ENCODE results near the gene CFAP44. TPM values are rescaled to one million over a fixed set of nuclear protein-coding genes. Genes with fewer than 3 reads are reported as not detected.
A peak's percentile ranks its signal among the peaks of the same experiment; 100 is the strongest.

The CFAP44 gene, protein sequence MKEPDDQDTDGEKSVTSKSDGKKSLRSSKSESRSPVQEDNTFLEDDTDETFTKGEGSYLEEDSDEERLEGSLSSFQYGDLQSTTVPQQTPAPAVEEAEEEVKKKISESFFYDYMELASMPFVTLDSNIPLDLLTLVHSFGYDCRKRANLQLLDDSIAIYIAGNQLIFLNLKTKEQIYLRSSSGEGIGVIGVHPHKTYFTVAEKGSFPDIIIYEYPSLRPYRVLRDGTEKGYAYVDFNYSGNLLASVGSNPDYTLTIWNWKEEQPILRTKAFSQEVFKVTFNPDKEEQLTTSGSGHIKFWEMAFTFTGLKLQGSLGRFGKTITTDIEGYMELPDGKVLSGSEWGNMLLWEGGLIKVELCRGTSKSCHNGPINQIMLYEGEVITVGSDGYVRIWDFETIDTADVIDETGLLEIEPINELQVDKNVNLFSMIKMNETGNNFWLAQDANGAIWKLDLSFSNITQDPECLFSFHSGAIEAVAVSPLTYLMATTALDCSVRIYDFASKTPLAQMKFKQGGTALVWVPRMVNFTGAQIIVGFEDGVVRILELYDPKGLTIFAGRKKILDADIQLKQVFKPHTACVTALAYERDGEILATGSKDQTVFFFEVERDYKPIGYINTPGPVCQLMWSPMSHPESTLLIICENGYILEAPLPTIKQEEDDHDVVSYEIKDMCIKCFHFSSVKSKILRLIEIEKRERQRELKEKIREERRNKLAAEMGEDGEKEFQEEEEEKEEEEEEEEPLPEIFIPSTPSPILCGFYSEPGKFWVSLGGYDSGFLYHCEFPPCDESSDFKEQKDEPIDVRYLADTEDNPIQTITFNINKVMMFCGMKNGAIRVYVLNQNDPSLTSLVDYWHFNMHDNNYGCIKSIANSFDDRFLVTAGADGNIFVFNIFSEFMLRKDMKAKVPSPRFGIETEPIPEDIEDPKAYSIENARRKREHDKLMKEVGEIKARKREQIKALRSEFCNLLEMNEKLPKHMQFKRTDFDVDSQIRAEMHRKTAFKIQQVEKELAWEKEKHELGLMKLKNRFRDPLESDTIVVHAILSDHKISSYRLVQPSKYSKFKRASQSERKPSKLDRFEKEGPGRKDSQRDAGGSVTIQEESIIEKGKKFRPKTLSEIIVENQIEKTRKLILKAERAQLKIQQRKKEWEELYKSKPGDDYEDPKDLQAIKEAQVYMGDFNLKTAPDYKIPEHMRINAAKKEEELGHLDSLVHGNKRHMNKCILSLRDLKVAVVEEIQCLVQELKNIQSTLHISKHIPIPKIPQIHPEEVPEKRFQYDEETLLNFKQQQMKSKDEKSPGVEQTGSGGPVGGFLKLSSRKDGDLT (N-terminal part only)
- total RNA-seq (10 to 100 TPM; 14.1 to 38.1 TPM), polyA plus RNA-seq (1 to 10 TPM; 3.7 to 6.7 TPM)
- long read RNA-seq, donor 1, partial matches to known transcripts, result 0 of 1 reads
- long read RNA-seq, donor 1, other reads (novel, unspliced or antisense), result 0 of 1 reads
- long read RNA-seq, donor 2, result 0 reads
- long read RNA-seq, donor 3, result 0 reads
- long read RNA-seq, donor 4, result 0 reads
- long read RNA-seq, donor 5, result 0 reads

DNA sequence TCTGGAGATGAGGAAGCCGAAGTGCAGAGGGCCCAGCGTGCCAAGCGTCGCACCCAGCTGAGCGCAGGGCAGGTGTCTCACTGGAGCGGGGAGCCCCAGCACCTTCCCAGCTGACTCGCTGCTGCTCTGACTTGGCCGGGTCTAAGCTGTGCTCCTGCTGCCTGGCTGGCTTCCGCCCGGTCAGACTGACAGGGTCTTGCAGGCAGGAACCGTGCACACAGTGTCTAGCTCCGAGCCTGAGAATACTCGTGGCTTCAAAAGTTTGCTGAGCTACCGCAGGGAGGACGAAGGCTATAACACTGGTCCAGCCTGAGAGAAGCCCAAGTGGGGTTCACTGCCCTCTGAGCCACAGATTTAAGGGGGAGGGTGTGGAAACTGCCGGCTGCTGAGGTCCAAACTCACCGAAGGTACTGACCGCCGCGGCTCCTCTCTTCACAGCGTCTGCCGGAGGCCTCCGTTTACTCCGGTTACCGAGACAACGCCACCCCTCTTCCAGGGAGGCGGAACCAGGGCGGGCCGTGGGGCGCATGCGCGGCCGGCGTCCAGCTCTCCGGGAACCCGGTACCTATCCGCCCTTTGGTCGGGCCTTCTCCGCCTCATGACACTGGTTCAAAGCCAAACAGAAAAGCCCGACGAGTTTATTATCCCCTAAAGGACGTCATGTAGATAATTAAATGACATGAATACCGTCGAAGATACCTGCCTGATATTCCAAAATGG is at the start of gene CFAP44:
CFAP44 (minus strand) TSS at position 443 of the 720 bp plus-strand sequence. CDS start 7,829 bp downstream, outside the sequence.
- H3K9ac ChIP-seq (ENCODE audit: insufficient read depth in 1 of 2, low read length in 2 of 2), result peak within 1 kb of the TSS; percentile 27 to 82
- peak; percentile 75 for ATAC-seq (ENCODE audit: insufficient read depth, low FRiP score)

DNA sequence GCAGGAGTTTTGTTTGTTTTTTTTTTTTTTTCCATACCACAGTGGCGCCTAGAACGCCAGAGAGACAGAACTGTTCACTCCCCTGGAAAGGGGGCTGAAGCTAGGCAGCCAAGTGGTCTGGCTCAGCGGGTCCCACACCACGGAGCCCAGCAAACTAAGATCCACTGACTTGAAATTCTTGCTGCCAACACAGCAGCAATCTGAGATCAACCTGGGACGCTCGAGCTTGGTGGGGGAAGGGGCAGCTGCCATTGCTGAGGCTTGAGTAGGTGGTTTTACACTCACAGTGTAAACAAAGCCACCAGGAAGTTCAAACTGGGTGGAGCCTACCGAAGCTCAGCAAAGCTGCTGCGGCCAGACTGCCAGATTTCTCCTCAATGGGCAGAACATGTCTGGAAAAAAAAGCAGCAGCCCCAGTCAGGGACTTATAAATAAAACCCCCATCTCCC is 43.9 kb upstream of the CFAP44 start:
- H3K27ac ChIP-seq (ENCODE audit: low read depth in 1 of 2, low read length in 1 of 2), result no peak overlapping the region
- no peaks in the 10 kb centered on the region for H3K9me3 ChIP-seq (ENCODE audit: control insufficient read depth in 4 of 4, insufficient read depth in 3 of 4, low read length in 3 of 4)
- WGBS, 2 donors, result 71 to 87% methylated on average over 8 of the region's 8 CpGs
- no peak overlapping the region for H3K4me3 ChIP-seq
- H3K27me3 ChIP-seq (ENCODE audit: control insufficient read depth in 3 of 3, insufficient read depth in 3 of 3, low read length in 2 of 3), result no peaks in the 10 kb centered on the region
- TF ChIP-seq, protein P1, sequence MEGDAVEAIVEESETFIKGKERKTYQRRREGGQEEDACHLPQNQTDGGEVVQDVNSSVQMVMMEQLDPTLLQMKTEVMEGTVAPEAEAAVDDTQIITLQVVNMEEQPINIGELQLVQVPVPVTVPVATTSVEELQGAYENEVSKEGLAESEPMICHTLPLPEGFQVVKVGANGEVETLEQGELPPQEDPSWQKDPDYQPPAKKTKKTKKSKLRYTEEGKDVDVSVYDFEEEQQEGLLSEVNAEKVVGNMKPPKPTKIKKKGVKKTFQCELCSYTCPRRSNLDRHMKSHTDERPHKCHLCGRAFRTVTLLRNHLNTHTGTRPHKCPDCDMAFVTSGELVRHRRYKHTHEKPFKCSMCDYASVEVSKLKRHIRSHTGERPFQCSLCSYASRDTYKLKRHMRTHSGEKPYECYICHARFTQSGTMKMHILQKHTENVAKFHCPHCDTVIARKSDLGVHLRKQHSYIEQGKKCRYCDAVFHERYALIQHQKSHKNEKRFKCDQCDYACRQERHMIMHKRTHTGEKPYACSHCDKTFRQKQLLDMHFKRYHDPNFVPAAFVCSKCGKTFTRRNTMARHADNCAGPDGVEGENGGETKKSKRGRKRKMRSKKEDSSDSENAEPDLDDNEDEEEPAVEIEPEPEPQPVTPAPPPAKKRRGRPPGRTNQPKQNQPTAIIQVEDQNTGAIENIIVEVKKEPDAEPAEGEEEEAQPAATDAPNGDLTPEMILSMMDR (IDR thresholded peaks at IDR 0.05; ENCODE audit: control extremely low read depth, extremely low read depth), result no peak
- H3K36me3 ChIP-seq (ENCODE audit: control insufficient read depth in 4 of 4, insufficient read depth in 4 of 4, low read length in 4 of 4), result peaks cover 0 to 12% (median 7%) of the 10 kb centered on the region in 4 donors
- DNase-seq (peak in 2 of 3 donors; percentile 16 to 17), ATAC-seq (ENCODE audit: insufficient read depth, low FRiP score) (peak; percentile 34)
- H3K4me1 ChIP-seq (ENCODE audit: control insufficient read depth in 5 of 5, insufficient read depth in 5 of 5, low read length in 5 of 5), result no peaks in the 10 kb centered on the region
- no peak overlapping the region for H3K9ac ChIP-seq (ENCODE audit: insufficient read depth in 1 of 2, low read length in 2 of 2)

More for the DNA sequence above, at the start of gene CFAP44:
- H3K27me3 ChIP-seq (ENCODE audit: control insufficient read depth in 3 of 3, insufficient read depth in 3 of 3, low read length in 2 of 3), result no peaks in the 10 kb centered on the region
- peaks cover 0 to 5% (median 2%) of the 10 kb centered on the region in 4 donors for H3K36me3 ChIP-seq (ENCODE audit: control insufficient read depth in 4 of 4, insufficient read depth in 4 of 4, low read length in 4 of 4)
- TF ChIP-seq, protein P1 (IDR thresholded peaks at IDR 0.05; ENCODE audit: control extremely low read depth, extremely low read depth), result no peak
- no peak within 1 kb of the TSS for H3K27ac ChIP-seq (ENCODE audit: low read depth in 1 of 2, low read length in 1 of 2)
- 42 to 54% methylated on average over 44 of the region's 44 CpGs for WGBS, 2 donors
- no peaks in the 10 kb centered on the region for H3K9me3 ChIP-seq (ENCODE audit: control insufficient read depth in 4 of 4, insufficient read depth in 3 of 4, low read length in 3 of 4)
- no peaks in the 10 kb centered on the region for H3K4me1 ChIP-seq (ENCODE audit: control insufficient read depth in 5 of 5, insufficient read depth in 5 of 5, low read length in 5 of 5)
- no peak within 1 kb of the TSS for H3K4me3 ChIP-seq
- DNase-seq, result peak; percentile 86 to 91 (median 90)

DNA sequence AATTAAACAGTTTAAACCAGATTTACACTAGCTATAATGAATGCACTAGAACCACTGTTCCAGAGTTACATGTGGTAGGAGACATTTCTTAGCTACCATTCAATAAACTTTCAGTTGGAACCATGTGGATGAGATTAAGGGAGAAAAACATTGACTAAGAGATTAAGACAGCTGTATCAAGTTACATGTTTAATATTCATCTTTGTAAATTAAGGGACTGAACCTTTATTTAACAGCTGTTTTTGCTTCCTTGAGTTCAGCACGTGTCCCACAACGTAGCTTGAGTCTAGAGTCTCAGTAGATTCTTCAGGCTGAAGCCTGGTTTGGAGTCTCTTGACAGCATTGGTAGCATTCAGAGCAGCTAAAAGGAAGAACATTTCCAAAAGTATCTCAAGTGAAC is 27.2 kb upstream of the CFAP44 start:
- Histone ChIP-seq H3K36me3 (ENCODE audit: control insufficient read depth in 4 of 4, insufficient read depth in 4 of 4, low read length in 4 of 4) (peaks cover 1 to 20% (median 7%) of the 10 kb centered on the region in 4 donors), H3K27me3 (ENCODE audit: control insufficient read depth in 3 of 3, insufficient read depth in 3 of 3, low read length in 2 of 3) (no peaks in the 10 kb centered on the region), H3K4me3 (no peak overlapping the region), H3K9ac (ENCODE audit: insufficient read depth in 1 of 2, low read length in 2 of 2) (no peak overlapping the region), H3K9me3 (ENCODE audit: control insufficient read depth in 4 of 4, insufficient read depth in 3 of 4, low read length in 3 of 4) (peaks cover 0 to under 1% (median 0%) of the 10 kb centered on the region in 4 donors), H3K27ac (ENCODE audit: low read depth in 1 of 2, low read length in 1 of 2) (no peak overlapping the region), H3K4me1 (ENCODE audit: control insufficient read depth in 5 of 5, insufficient read depth in 5 of 5, low read length in 5 of 5) (no peaks in the 10 kb centered on the region)
- 92 to 96% methylated on average over 2 of the region's 2 CpGs for WGBS, 2 donors
- DNase-seq (no peak), ATAC-seq (ENCODE audit: insufficient read depth, low FRiP score) (no peak)
- TF ChIP-seq, protein P1 (IDR thresholded peaks at IDR 0.05; ENCODE audit: control extremely low read depth, extremely low read depth), result no peak

All from lung (tissue), 16 donors.